ENCODE results near the gene NPLOC4.

Gene NPLOC4

GRCh38 chr17:81662002-81662401 lies 25.1 kb upstream of the NPLOC4 start:
- no peak for DNase-seq (ENCODE audit: low read depth, low spot score)

- DNase-seq (ENCODE audit: low read depth, low spot score) = no peak
These were observed 23.5 kb upstream of the NPLOC4 start for GRCh38 chr17:81660441-81660840.

GRCh38 chr17:81659038-81659437 lies 22.1 kb upstream of the NPLOC4 start:
- DNase-seq (ENCODE audit: low read depth, low spot score) = no peak

- DNase-seq (ENCODE audit: low read depth, low spot score) = no peak
These were observed 19.9 kb upstream of the NPLOC4 start for GRCh38 chr17:81656835-81657234.

- no peak for DNase-seq (ENCODE audit: low read depth, low spot score)
These were observed 19.3 kb upstream of the NPLOC4 start, which contains the start of gene PDE6G for GRCh38 chr17:81656118-81656743. Gene PDE6G, minus strand, starts transcription at chr17:81656542. Its CDS starts 3,237 bp downstream, at chr17:81653305.

GRCh38 chr17:81655378-81656117 lies 18.6 kb upstream of the NPLOC4 start:
- DNase-seq (ENCODE audit: low read depth, low spot score) = no peak

GRCh38 chr17:81652906-81653771 lies 16.2 kb upstream of the NPLOC4 start:
- no peak for DNase-seq (ENCODE audit: low read depth, low spot score)

- peak; percentile 46 for DNase-seq (ENCODE audit: low read depth, low spot score)
These were observed 14.8 kb upstream of the NPLOC4 start for GRCh38 chr17:81651692-81652091.

GRCh38 chr17:81650951-81651350 lies 14.0 kb upstream of the NPLOC4 start:
- DNase-seq (ENCODE audit: low read depth, low spot score) = no peak

- no peak for DNase-seq (ENCODE audit: low read depth, low spot score)
These were observed 11.8 kb upstream of the NPLOC4 start for GRCh38 chr17:81648707-81649085.

GRCh38 chr17:81648013-81648706 lies 11.2 kb upstream of the NPLOC4 start:
- DNase-seq (ENCODE audit: low read depth, low spot score) = no peak

- DNase-seq (ENCODE audit: low read depth, low spot score) = no peak
These were observed 10.7 kb upstream of the NPLOC4 start for GRCh38 chr17:81647640-81648012.

GRCh38 chr17:81646869-81647600 lies 10.1 kb upstream of the NPLOC4 start:
- no peak for DNase-seq (ENCODE audit: low read depth, low spot score)

GRCh38 chr17:81644976-81645952 lies 8.4 kb upstream of the NPLOC4 start:
- no peak for DNase-seq (ENCODE audit: low read depth, low spot score)

- no peak for DNase-seq (ENCODE audit: low read depth, low spot score)
These were observed 7.6 kb upstream of the NPLOC4 start for GRCh38 chr17:81644496-81644895.

- no peak for DNase-seq (ENCODE audit: low read depth, low spot score)
These were observed 5.0 kb upstream of the NPLOC4 start for GRCh38 chr17:81641825-81642489.

- DNase-seq (ENCODE audit: low read depth, low spot score) = no peak
These were observed 3.1 kb upstream of the NPLOC4 start for GRCh38 chr17:81640011-81640410.

- DNase-seq (ENCODE audit: low read depth, low spot score) = no peak
These were observed 1.8 kb upstream of the NPLOC4 start for GRCh38 chr17:81638683-81639082.

- DNase-seq (ENCODE audit: low read depth, low spot score) = no peak
These were observed 873 bp downstream of the NPLOC4 start for GRCh38 chr17:81635973-81636504.

Data from smooth muscle cell of the brain vasculature (primary cell).